Stimulated activated CD8-positive, alpha-beta memory T cell treated with anti-CD3 and anti-CD28 coated beads, Interleukin-12 subunit alpha, Interleukin-12 subunit beta, amount 100 ng/mL, for 1 hour (primary cell): ENCODE measurements around the gene TTC8.
"Not testable (repeated sequence)": the region's sequence is repeated elsewhere in the genome, so short reads cannot be mapped to it uniquely, and the experiment has no call there.

Experiments
- DNase-seq: peaks from one replicate; pipeline ENCODE4 v3.0.0-alpha.2; 2020; ENCODE audit warnings: low read depth

TTC8 gene

DNA sequence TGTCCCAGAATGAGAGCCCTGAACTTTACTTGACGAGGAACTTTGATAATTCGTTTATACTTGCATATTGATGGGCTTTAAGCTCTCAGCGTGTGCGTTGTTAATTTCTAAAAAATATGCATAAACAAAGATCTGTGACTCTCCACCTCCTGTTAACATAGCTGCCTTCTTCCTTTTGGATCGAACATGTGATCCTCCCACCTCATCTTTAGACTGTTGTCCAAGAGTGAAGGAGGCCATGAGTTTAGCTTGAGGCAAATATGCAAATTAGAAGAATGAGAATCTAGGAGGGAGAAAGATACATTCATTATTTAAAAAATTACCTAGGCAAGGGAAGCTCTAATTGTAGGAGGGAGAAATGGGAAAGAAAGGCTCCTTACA lies 617 bp downstream of the TTC8 start:
- no peak for DNase-seq

DNA sequence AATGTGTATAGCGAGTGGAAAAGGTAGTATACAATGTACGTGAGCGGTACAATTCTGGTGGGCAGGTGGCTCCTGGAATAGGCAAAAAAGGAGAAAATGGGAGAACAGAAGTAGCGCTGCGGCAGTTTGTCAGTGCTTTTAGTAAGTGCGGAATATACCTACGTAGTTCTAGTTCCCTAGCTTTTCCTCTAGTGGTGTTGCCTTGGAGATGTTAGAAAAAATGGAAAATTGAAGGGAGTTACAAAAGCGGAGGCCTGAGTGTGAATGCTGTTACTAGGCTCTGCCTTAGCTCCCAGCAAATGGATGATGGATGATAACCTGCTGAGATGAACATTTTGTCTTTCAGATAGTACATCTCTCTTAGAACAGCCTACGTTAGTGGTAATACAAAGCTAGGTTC lies 1.1 kb downstream of the TTC8 start:
- no peak for DNase-seq

DNA sequence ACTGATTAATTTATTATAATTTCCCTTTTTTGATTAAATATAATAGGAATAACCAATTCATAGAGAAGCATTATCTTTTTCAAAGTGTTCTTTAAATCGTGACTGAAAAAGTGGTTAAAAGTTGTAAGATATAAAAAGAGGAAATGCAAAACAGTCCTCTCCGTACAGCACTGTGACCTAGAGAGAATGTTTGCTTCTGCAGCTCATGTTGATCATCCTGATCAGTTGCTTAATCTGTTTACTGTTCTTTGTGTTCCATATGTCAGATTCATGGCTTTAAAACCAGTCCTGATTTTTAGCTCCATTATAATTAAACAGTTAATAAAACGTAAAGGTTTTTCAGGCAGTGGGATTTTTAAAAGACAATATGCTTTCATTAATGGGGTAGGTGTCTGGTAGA lies 4.7 kb downstream of the TTC8 start:
- no peak for DNase-seq

DNA sequence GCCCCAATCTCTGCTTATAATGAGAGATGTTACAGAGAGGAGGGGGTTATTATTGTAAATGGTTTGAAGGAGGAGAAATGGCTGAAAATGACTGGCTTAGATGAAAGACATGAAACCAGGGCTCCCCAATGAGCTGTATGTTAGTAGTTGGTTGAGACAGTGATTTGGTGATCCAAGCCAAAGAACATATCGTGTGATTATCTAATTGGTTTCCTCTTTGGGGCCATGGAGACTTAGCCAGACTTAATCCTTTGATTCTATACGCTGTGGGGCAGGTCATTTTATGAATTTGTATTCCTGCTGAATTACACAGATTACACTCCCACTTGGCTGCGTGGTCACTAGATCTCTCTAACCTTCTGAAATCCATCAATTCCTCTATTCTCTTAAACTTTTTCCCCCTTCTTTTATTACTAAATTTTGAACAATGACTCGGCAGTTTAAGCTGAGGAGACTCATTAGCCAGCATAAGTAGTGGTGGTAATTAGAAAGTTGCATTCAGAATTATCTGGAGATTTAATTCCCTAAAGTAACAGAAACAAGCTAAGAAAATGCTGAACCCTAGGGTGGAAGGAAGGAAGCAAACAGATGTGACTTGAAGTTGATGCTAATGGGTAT lies 5.3 kb downstream of the TTC8 start:
- DNase-seq: no peak

DNA sequence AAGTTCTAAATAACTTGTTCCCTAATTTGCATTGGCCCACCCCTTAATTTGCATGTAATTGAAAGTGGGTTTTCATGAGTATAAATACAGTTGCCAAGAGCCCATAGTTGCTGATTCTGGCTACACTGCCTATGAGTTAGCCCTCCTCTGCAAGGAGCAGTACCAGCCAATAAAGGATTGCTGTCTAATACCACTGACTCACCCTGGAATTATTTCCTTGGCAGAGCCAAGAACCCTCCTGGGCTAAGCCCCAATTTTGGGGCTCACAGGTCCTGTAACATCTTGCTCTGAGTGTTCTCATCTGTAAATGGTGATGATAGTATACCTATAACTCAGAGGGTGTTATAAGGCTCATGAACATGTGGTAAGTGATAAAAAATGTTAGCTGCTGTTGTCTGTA lies 6.8 kb downstream of the TTC8 start:
- DNase-seq: no peak

DNA sequence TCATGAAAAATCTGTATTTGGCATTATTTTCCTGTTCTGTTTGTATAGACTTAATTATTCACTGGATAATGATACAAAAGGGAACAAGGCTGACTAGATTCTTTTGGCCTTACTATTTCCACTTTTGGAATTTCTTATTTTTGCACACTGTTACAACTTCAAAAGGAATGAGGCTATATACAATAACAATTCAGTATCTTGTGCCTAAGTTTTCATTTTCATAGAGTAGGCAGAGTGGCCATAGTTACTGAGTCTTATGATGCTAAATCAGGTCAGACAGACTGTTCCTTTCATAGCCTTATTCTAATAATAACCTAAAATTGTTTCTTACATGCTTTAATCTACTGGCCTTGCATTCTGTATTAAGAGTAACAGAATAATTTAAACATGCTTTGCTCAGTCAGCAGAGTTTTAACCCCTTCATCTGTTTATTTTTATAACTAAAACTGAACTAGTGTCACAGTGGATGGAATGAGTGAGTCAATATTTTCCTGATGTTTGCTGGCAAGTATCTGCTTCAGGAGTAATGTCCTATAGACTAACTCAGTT lies 10.5 kb downstream of the TTC8 start:
- no peak for DNase-seq

DNA sequence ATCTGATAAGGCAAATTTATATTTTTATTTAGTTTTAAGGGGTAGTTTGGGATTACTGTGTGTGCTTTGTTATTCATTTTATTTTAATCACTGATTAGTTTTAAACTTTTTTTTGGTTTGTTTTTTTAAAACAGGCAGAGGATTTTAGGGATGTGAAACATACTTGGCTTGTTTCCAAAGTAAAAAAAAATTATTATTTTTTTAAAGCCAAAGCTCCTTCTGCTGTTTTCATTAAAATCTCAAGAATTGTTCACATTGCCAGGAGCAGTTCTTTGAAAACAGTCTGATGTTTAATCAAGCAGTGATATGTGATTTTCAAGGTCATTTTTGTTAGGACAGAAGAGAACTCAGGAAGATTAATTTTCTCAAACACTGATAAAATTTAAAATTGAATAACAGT lies 11.2 kb downstream of the TTC8 start:
- no peak for DNase-seq

DNA sequence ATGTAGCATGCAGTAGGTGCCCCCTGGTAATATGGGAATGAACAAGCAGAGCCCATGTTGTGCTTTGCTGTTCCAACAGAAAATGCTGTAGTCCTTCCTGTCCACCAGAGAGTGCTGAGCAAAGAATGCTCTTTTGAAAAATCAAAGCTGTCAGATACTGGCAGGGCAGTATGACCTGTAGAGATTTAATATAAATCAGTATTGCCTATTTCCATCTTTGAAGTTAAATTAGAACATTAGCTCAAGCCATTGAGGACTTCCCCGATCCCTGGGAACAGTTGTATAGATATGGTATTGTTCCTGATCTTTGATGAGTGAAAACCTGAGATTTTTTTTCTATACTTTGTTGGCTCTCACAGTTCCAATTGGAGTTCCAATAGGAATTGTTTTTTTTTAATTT lies 13.0 kb downstream of the TTC8 start:
- no peak for DNase-seq

DNA sequence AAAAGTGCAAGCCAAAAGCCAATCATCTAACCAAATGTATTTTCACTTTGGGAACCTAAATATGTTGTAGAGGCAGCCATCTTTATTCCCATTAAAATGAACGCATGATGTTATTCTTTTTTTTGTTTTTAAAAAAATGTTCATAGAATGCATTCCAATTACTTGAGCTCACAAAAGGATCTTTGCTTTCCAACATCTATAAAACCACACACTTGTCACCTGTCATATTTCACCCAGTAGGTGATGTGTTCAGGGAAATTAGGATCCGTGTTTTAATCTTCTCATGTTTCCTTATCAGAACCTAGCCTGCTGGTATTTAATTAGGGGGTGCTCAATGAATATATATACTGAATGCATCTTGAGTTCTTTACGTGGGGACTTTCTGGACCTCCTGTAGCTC lies 13.6 kb downstream of the TTC8 start:
- DNase-seq: no peak

DNA sequence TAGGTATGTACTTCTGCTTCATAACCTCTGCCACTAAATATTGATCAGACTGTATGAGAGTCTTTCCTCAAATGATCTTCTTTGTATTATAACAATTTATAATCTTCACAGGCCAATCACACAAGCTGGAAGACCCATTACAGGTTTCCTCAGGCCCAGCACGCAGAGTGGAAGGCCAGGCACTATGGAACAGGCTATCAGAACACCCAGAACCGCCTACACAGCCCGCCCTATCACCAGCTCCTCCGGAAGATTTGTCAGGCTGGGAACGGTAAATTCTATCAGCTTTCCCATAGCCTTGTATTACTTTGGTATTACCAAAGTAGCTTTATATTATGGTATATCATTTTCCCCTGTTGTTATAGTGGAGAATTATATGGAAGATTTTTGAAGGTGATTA lies 16.5 kb downstream of the TTC8 start:
- DNase-seq: no peak

DNA sequence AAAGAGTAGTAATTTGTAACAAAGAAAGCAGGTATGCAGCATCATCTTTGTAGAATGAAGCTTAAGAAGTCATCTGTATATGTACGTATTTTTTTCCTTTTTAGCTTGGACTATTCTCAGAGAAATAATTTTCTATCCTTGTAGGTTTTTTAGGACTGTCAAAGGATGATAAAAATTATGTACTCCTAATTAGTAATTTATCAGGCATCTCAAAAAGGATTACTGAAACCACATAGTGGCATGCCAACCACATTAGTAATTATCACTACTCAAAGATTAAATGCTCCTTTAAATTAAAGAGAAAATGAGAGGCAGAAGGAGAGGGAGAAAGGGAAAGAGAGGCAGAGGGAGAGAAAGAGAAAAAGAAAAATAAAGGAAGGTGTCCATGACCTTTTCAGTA lies 17.3 kb downstream of the TTC8 start:
- no peak for DNase-seq

DNA sequence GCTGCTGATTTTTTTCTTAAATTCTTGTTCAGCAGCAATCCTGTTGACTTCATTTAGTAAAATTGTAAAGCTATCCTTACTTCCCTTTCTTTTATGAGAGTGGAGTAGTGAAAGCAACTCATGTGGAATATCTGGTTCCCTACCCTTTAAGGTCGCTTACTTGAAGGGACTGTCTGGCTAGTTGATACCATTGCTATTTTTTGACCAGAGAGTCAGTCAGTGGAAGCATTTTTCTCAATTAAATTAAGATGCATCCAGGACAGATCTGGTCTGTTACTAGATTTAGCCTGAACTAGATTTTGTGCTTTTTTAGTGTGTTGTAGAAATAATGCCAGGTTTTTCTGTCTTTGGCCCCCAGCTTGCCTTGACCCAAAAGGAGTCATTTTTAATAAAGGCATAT lies 18.0 kb downstream of the TTC8 start:
- DNase-seq: no peak

DNA sequence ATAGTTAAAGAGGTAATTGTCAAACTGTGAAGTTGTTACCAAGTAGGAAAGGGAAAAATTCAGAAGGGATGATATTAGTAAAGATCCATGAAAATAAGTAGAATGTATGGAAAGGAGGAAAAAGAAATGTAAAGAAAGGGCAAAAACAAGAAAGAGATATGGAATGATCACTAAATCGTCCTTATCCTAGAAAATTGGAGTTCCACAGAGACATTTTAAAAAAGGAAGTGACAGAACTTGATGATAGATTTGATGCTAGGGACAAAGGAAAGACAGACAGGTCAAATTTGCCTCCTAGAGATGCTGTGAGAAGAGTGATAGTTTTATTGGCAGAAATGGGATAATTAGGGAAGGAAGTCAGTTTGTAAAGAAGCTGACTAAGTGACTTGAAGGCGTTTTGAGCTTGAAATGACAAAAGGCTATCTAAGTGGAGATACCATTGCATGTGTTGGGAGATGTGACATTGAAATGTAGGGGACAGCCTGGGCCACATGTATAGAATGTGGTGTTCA lies 20.6 kb downstream of the TTC8 start:
- DNase-seq: no peak

DNA sequence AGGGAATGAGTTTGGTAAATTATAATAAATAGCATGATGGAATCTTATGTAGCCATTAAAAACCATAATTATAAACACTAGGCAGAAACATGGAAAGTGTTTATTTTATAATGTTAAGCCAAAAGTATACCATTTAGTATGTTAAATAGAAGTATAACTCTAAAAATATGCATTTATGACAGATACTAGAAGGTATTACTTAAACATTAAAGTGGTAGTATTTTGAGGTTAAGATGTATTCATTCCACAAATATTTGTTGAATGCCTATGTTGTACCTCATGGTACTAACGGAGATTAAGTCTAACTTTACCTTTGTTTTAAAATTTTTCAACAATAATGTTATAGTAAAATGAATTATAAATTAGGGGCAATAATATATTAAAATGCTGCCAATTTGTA lies 24.1 kb downstream of the TTC8 start:
- DNase-seq: no peak

DNA sequence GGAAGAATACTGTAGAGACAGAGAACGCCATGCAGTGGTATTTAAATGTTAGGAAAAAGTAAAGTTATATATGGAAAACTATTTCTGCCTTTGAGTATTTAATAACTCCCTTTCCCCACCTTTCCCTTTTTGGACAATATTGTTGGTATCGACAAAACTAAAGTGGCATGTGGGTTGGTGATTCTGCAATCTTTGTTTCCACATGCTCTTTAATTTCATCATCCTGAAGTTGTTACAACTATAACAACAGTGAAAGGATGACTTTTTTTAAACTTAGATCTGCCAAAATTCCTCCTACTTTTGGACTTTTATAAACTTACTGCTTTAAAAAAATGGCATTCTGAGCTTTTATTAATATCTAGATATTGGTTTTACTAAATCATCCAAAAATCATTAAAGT lies 25.3 kb downstream of the TTC8 start:
- no peak for DNase-seq

DNA sequence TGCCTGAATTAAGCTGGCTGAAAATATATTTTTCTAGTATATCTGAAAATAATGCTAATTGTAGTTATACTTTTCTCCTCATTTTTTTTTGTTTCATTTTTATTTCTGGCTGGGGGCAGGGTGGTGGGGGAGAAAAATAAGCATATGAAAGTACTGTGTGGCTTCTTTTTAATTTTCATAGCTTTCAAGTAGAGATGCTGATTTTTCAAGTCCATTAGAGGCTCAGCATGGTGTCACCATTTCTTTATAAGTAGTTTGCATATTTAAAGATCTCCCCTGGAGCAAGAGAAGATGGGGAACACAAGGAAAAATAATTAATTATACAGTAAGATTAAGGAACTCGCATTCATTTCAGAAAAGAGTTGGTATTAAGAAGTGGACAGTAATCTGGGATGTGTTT lies 27.1 kb downstream of the TTC8 start:
- no peak for DNase-seq

DNA sequence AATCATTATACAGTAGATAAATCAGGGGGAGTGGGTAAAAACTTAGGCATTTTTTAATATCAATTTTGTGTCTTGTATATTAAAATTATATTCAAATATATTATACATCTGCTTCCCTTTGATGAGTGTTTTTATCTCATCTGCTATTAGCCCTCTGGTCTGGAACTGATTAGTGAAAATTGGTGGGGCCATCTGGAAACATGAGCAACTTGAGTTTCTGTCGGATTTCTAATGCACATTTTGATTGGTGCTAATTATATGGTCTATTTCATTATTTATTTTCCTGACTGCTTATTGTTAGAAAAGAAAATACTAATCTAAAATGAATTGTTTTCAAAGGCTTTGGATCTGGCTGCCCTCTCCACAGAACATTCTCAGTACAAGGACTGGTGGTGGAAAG lies 28.2 kb downstream of the TTC8 start:
- DNase-seq: no peak

DNA sequence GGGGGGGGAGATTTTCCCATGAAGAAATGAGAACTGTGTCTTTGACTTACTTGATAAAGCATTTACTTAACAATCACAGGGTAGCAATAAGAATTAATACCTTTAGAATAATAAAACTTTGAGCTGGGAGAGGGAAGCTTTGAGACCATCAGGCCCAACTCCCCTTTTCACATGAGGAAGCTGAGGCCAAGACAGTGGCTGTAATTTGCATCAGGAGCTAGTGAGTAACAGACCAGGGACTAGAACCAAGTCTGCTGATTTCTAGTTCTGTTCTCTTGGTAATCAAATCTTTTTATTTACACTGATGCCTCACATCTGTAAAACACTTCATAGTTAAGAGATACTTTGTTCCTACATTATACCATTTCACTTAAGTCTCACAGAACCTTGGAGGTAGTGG lies 28.7 kb downstream of the TTC8 start:
- no peak for DNase-seq

DNA sequence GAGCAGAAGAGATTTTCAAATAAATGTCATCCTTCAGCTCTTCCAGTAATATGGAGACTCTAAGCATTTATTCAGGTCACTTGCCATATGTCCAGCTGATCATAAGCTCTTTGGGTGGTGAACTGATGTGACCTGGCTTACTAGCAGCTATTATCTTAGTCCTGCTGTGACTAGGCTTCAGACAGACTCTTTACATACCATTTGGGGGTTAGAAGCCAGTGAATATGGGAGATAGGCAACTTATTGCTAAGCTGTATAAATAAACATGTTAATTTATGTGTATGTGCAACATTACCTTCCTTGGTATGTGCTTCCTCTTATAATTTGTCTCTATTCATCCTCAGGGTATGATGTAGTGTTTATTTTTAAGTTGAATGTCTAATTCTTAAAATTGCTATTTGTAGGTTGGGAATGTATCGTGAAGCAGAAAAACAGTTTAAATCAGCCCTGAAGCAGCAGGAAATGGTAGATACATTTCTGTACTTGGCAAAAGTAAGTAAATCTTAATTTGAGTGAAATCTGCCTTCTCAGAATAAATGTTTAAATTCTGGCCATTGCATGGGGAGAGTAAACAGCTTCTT lies 32.4 kb downstream of the TTC8 start:
- DNase-seq: no peak

DNA sequence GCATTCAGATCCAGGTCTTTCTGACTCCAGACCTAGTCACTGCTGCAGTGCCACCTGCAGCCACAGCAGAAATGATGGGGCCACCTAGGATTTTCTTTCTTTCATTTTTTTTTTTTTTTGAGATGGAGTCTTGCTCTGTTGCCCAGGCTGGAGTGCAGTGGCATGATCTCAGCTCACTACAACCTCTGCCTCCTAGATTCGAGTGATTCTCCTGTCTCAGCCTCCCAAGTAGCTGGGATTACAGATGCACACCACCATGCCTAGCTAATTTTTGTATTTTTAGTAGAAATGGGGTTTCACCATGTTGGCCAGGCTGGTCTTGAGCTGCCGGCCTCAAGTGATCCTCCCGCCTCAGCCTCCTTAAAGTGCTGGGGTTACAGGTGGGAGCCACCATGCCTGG lies 33.4 kb downstream of the TTC8 start:
- DNase-seq: not testable (repeated sequence)

DNA sequence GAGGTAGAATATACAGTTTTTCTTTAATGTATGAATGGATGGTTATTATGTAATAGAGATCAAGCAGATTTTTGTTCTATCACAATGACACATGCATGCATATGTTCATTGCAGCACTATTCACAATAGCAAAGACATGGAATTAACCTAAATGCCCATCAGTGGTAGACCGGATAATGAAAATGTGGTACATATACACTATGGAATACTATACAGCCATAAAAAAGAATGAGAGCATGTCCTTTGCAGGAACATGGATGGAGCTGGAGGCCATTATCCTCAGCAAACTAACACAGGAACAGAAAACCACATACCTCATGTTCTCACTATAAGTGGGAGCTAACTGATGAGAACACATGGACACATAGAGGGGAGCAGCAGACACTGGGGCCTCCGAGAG lies 34.7 kb downstream of the TTC8 start:
- DNase-seq: not testable (repeated sequence)

DNA sequence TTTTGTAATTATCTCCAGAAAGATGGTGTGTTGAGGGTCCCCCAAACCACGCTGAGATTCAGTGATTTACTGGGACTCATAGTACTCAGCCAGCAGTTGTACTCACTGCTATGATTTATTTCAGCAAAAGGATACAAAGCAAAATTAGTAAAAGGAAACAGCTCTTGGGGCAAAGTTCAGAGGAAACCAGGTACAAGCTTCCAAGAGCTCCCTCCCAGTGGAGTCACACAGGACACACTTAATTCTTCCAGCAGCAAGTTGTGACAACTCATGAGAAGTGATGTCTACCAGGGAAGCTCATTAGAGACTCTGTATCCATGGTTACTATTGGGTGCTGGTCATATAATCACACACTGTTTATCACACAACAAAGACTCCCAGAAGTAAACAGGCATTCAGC lies 38.7 kb downstream of the TTC8 start:
- DNase-seq: no peak

DNA sequence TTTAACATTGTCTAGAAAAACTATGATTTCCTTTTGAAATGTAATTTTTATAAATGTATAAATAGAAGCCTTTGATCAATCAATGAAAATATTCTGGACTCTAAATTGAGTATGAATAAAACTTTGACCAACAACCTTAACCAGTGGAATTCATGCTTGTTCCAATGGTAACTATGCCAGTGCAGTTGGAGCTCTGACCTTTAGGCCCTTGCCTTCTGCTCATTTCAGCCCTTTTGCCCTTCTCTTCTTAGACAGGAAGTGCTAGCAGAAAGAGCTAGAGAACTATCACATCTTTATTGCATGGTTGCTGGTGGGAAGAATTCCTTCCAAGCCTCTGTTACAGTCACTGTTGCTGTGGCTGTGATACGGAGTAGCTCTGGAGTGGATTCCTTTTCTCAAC lies 39.7 kb downstream of the TTC8 start:
- DNase-seq: no peak

DNA sequence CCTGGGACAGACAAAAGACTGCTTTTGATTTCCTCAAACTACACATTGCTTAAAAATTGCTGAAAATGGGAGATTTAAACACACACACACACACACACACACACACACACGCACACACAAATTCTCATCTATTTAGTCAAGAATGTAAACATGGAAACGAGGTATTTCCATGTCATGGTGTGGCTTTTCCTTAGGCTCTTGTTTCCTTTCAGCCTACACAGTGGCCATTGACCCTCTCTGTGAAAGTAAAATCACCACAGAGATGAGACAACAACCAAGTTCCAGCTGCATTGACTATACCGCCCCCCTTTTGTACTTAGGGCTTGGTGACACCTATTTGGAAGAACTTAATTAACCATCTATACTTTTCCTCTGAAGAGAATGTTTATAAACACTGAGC lies 41.9 kb downstream of the TTC8 start:
- no peak for DNase-seq
